WTC11 (cell line): ENCODE measurements around the gene PLAAT3. TPM values are rescaled to one million over a fixed set of nuclear protein-coding genes. Genes with fewer than 3 reads are reported as not detected.
A peak's percentile ranks its signal among the peaks of the same experiment; 100 is the strongest.
"Not testable (repeated sequence)": the region's sequence is repeated elsewhere in the genome, so short reads cannot be mapped to it uniquely, and the experiment has no call there.

ENCODE experiments used
- ATAC-seq: fragments of 200-7000 bp; cut with Tn5 transposase; 2 replicates; pipeline ENCODE4 v1.10.0; 2021; ENCODE audit warnings: mild to moderate bottlenecking, moderate library complexity
- CTCF ChIA-PET: fragments of 300-600 bp; sonication (Branson Sonifier 250); formaldehyde crosslinking; loops from one replicate; lab custom pipeline; 2021; ENCODE audit warnings: antibody characterized with exemption; lab: Charles Lee
- POLR2A ChIA-PET: fragments of 350-600 bp; sonication (Branson Sonifier 250); formaldehyde crosslinking; loops from one replicate; lab custom pipeline; 2021; ENCODE audit warnings: antibody characterized with exemption; lab: Charles Lee
- DNase-seq: peaks from one replicate; pipeline ENCODE4 v3.0.0; 2021; ENCODE audit warnings: low spot score
- H3K27ac Mint-ChIP-seq: 2 replicates; pipeline ENCODE4 v1.8.0; 2021; ENCODE audit warnings: mixed read lengths
- H3K27me3 Mint-ChIP-seq: 2 replicates; pipeline ENCODE4 v1.8.0; 2021; ENCODE audit warnings: low read depth, mild to moderate bottlenecking, moderate library complexity, mixed read lengths
- H3K36me3 Mint-ChIP-seq: 2 replicates; pipeline ENCODE4 v1.8.0; 2021; ENCODE audit warnings: mixed read lengths
- H3K4me1 Mint-ChIP-seq: 2 replicates; pipeline ENCODE4 v1.8.0; 2022; ENCODE audit warnings: mixed read lengths
- H3K4me3 Mint-ChIP-seq: 2 replicates; pipeline ENCODE4 v1.8.0; 2021; ENCODE audit warnings: mild to moderate bottlenecking, moderate library complexity, mixed read lengths
- H3K9me3 Mint-ChIP-seq: 2 replicates; pipeline ENCODE4 v1.8.0; 2021; ENCODE audit warnings: mixed read lengths
- ELF4 ChIP-seq: sonication (generic); formaldehyde crosslinking; IDR thresholded peaks from 2 replicates; pipeline ENCODE4 v1.8.1; 2022; ENCODE audit warnings: low read depth, mild to moderate bottlenecking, moderate library complexity, missing genetic modification reagents
- FOXP4 ChIP-seq: sonication (generic); formaldehyde crosslinking; IDR thresholded peaks from 2 replicates; pipeline ENCODE4 v1.8.0; 2022; ENCODE audit warnings: mild to moderate bottlenecking, missing genetic modification reagents
- MXD4 ChIP-seq: fragments of 250-450 bp; sonication (Bioruptor Pico); IDR thresholded peaks from 2 replicates; pipeline ENCODE4 v1.8.0; 2021; ENCODE audit warnings: mild to moderate bottlenecking, moderate library complexity, borderline replicate concordance
- NFATC4 ChIP-seq: fragments of 250-450 bp; sonication (Bioruptor Pico); IDR thresholded peaks from 2 replicates; pipeline ENCODE4 v1.9.0; 2021; ENCODE audit warnings: mild to moderate bottlenecking
- NR1H2 ChIP-seq: sonication (generic); formaldehyde crosslinking; IDR thresholded peaks from 2 replicates; pipeline ENCODE4 v1.9.0; 2021; ENCODE audit warnings: mild to moderate bottlenecking, moderate library complexity, missing genetic modification reagents
- RELA ChIP-seq: sonication (generic); formaldehyde crosslinking; IDR thresholded peaks from 2 replicates; pipeline ENCODE4 v1.8.1; 2022; ENCODE audit warnings: missing genetic modification reagents, mild to moderate bottlenecking, borderline replicate concordance
- TCF7 ChIP-seq: sonication (generic); formaldehyde crosslinking; IDR thresholded peaks from 2 replicates; pipeline ENCODE4 v1.8.0; 2022; ENCODE audit warnings: mild to moderate bottlenecking, low read depth, missing genetic modification reagents, moderate library complexity
- ZNF263 ChIP-seq: sonication (generic); formaldehyde crosslinking; IDR thresholded peaks from 2 replicates; pipeline ENCODE4 v1.8.1; 2022; ENCODE audit warnings: low read depth, mild to moderate bottlenecking, moderate library complexity, missing genetic modification reagents
- ZNF671 ChIP-seq: fragments of 250-450 bp; sonication (Bioruptor Pico); IDR thresholded peaks from 2 replicates; pipeline ENCODE4 v1.8.0; 2021; ENCODE audit warnings: mild to moderate bottlenecking
- total RNA-seq: library from RNA; stranded (reverse); gene quantifications from 3 replicates; pipeline ENCODE4 v1.2.3, GENCODE V29; 2021
- TF ChIP-seq, protein P1 (sequence below): sonication (generic); formaldehyde crosslinking; conservative IDR thresholded peaks from 2 replicates; pipeline ENCODE4 v1.8.1; 2022; ENCODE audit warnings: mild to moderate bottlenecking, missing genetic modification reagents
- TF ChIP-seq, protein P2 (sequence below): sonication (generic); formaldehyde crosslinking; IDR thresholded peaks from 2 replicates; pipeline ENCODE4 v1.8.0; 2023; ENCODE audit warnings: mild to moderate bottlenecking, missing genetic modification reagents
- TF ChIP-seq, protein P3 (sequence below): sonication (generic); formaldehyde crosslinking; conservative IDR thresholded peaks from 2 replicates; pipeline ENCODE4 v1.8.1; 2023; ENCODE audit warnings: mild to moderate bottlenecking, low read depth, missing genetic modification reagents, moderate library complexity
- TF ChIP-seq, protein P4 (sequence below): sonication (generic); formaldehyde crosslinking; IDR thresholded peaks from 2 replicates; pipeline ENCODE4 v1.8.0; 2023; ENCODE audit warnings: missing genetic modification reagents

Gene PLAAT3
- total RNA-seq, 1 experiment from 2014 or later = 160 TPM

DNA sequence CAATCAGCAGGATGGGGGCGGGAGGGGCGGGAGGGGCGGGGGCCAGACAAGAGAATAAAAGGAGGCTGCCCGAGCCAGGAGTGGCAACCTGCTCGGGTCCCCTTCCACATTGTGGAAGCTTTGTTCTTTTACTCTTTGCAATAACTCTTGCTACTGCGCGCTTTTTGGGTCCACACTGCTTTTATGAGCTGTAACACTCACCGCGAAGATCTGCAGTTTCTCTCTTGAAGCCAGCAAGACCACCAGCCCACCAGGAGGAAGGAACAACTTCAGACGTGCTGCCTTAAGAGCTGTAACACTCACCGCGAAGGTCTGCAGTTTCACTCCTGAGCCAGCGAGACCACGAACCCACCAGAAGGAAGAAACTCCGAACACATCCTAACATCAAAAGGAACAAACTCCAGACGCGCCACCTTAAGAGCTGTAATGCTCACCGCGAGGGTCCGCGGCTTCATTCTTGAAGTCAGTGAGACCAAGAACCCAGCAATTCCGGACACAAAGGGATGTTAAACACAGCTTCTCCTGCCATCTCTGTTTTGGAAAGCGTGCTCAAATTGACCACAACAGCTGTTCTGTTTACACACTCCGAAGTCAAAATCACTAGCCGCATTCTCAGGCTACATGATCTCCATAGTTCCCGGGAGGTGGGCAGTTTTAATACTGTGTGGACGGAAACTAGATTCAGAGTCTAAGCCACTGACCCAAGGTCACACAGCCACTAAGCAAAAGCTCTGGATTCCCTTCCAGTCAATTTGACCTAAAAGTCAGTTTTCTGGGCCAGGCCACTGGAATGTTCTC is 62.9 kb downstream of the PLAAT3 start:
- peaks cover 15% of the 10 kb centered on the region for H3K9me3 Mint-ChIP-seq
- peaks cover 5% of the 10 kb centered on the region for H3K36me3 Mint-ChIP-seq
- TF ChIP-seq NFATC4 (CRISPR knock-in tag) = no peak
- no peak for TF ChIP-seq ELF4 (CRISPR knock-in tag)
- TF ChIP-seq, protein P1, sequence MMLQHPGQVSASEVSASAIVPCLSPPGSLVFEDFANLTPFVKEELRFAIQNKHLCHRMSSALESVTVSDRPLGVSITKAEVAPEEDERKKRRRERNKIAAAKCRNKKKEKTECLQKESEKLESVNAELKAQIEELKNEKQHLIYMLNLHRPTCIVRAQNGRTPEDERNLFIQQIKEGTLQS = no peak
- no peak for TF ChIP-seq NR1H2 (CRISPR knock-in tag)
- TF ChIP-seq ZNF263 (CRISPR knock-in tag) = no peak
- no peak for TF ChIP-seq MXD4 (CRISPR knock-in tag)
- TF ChIP-seq RELA = no peak
- TF ChIP-seq, protein P2, sequence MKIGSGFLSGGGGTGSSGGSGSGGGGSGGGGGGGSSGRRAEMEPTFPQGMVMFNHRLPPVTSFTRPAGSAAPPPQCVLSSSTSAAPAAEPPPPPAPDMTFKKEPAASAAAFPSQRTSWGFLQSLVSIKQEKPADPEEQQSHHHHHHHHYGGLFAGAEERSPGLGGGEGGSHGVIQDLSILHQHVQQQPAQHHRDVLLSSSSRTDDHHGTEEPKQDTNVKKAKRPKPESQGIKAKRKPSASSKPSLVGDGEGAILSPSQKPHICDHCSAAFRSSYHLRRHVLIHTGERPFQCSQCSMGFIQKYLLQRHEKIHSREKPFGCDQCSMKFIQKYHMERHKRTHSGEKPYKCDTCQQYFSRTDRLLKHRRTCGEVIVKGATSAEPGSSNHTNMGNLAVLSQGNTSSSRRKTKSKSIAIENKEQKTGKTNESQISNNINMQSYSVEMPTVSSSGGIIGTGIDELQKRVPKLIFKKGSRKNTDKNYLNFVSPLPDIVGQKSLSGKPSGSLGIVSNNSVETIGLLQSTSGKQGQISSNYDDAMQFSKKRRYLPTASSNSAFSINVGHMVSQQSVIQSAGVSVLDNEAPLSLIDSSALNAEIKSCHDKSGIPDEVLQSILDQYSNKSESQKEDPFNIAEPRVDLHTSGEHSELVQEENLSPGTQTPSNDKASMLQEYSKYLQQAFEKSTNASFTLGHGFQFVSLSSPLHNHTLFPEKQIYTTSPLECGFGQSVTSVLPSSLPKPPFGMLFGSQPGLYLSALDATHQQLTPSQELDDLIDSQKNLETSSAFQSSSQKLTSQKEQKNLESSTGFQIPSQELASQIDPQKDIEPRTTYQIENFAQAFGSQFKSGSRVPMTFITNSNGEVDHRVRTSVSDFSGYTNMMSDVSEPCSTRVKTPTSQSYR (CRISPR knock-in tag) = no peak
- TF ChIP-seq, protein P3, sequence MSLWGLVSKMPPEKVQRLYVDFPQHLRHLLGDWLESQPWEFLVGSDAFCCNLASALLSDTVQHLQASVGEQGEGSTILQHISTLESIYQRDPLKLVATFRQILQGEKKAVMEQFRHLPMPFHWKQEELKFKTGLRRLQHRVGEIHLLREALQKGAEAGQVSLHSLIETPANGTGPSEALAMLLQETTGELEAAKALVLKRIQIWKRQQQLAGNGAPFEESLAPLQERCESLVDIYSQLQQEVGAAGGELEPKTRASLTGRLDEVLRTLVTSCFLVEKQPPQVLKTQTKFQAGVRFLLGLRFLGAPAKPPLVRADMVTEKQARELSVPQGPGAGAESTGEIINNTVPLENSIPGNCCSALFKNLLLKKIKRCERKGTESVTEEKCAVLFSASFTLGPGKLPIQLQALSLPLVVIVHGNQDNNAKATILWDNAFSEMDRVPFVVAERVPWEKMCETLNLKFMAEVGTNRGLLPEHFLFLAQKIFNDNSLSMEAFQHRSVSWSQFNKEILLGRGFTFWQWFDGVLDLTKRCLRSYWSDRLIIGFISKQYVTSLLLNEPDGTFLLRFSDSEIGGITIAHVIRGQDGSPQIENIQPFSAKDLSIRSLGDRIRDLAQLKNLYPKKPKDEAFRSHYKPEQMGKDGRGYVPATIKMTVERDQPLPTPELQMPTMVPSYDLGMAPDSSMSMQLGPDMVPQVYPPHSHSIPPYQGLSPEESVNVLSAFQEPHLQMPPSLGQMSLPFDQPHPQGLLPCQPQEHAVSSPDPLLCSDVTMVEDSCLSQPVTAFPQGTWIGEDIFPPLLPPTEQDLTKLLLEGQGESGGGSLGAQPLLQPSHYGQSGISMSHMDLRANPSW (CRISPR knock-in tag) = no peak
- no peak for TF ChIP-seq FOXP4 (CRISPR knock-in tag)
- H3K4me3 Mint-ChIP-seq = no peak overlapping the region
- no peak for ATAC-seq
- CTCF ChIA-PET = interaction anchor here (0.6 to 2.2 kb wide), 4 partner anchors 43 to 187 kb away, joined by 4 to 5 read pairs (median 4); partner anchors contain the start of gene PLAAT5
- H3K4me1 Mint-ChIP-seq = peaks cover 28% of the 10 kb centered on the region
- H3K27ac Mint-ChIP-seq = no peak overlapping the region
- no peak for DNase-seq
- POLR2A ChIA-PET = interaction anchor here (1.0 kb wide), 1 partner anchor 59 kb away, joined by 3 read pairs; no protein-coding TSS in a partner anchor
- H3K27me3 Mint-ChIP-seq = peaks cover 5% of the 10 kb centered on the region

DNA sequence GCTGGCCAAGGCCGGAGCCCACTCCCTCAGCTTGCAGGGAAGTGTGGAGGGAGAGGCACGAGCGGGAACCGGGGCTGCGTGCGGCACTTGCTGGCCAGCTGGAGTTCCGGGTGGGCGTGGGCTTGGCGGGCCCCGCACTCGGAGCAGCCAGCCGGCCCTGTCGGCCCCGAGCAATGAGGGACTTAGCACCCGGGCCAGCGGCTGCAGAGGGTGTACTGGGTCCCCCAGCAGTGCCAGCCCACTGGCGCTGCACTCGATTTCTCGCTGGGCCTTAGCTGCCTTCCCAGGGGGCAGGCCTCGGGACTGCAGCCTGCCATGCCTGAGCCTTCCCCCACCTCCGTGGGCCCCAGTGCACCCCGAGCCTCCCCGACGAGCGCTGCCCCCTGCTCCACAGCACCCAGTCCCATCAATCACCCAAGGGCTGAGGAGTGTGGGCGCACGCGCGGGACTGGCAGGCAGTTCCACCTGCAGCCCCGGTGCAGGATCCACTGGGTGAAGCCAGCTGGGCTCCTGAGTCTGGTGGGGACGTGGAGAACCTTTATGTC is 64.0 kb downstream of the PLAAT3 start:
- H3K27me3 Mint-ChIP-seq, H3K4me3 Mint-ChIP-seq, H3K36me3 Mint-ChIP-seq, CTCF ChIA-PET, ATAC-seq, POLR2A ChIA-PET, DNase-seq, H3K27ac Mint-ChIP-seq: not testable (repeated sequence)
- H3K9me3 Mint-ChIP-seq = peaks cover 15% of the 10 kb centered on the region
- peaks cover 24% of the 10 kb centered on the region for H3K4me1 Mint-ChIP-seq

GRCh38 chr11:63549411-63549810 is 64.8 kb downstream of the PLAAT3 start:
- H3K27ac Mint-ChIP-seq = 0 out of 2 replicates have a peak overlapping the region, but pooled peaks have one; percentile 18
- ChIA-PET CTCF (no interaction called here), POLR2A (no interaction called here)
- peaks cover 5% of the 10 kb centered on the region for H3K27me3 Mint-ChIP-seq
- peaks cover 15% of the 10 kb centered on the region for H3K9me3 Mint-ChIP-seq
- peaks cover 18% of the 10 kb centered on the region for H3K4me1 Mint-ChIP-seq
- no peak for ATAC-seq
- peaks cover 5% of the 10 kb centered on the region for H3K36me3 Mint-ChIP-seq
- no peak overlapping the region for H3K4me3 Mint-ChIP-seq
- TF ChIP-seq ZNF671 (no peak), TCF7 (CRISPR knock-in tag) (no peak), FOXP4 (CRISPR knock-in tag) (no peak)
- TF ChIP-seq, protein P4, sequence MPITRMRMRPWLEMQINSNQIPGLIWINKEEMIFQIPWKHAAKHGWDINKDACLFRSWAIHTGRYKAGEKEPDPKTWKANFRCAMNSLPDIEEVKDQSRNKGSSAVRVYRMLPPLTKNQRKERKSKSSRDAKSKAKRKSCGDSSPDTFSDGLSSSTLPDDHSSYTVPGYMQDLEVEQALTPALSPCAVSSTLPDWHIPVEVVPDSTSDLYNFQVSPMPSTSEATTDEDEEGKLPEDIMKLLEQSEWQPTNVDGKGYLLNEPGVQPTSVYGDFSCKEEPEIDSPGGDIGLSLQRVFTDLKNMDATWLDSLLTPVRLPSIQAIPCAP = no peak
- DNase-seq = no peak
